Karpas-422 (cell line): ENCODE results near the gene REEP1. TPM values are rescaled to one million over a fixed set of nuclear protein-coding genes. Genes with fewer than 3 reads are reported as not detected.
"Not testable (repeated sequence)": the region's sequence is repeated elsewhere in the genome, so short reads cannot be mapped to it uniquely, and the experiment has no call there.

Experiments used
- DNase-seq: peaks from one replicate; pipeline ENCODE4 v3.0.0-alpha.2; 2015
- H2AFZ ChIP-seq: fragments of 200-600 bp; sonication (generic); 2 replicates; pipeline ENCODE4 v1.6.1; 2014; ENCODE audit warnings: antibody characterized with exemption, low read length, mixed read lengths
- H3K27ac ChIP-seq: fragments of 200-600 bp; sonication (generic); 2 replicates; pipeline ENCODE4 v1.5.1; 2014; ENCODE audit warnings: mild to moderate bottlenecking, low read length, moderate library complexity
- H3K27me3 ChIP-seq: fragments of 200-600 bp; sonication (generic); 2 replicates; pipeline ENCODE4 v1.6.1; 2014; ENCODE audit warnings: low read length, mixed read lengths
- H3K36me3 ChIP-seq: fragments of 200-600 bp; sonication (generic); 2 replicates; pipeline ENCODE4 v1.6.1; 2014; ENCODE audit warnings: low read length, mixed read lengths; ENCODE audit not compliant: insufficient read depth
- H3K4me1 ChIP-seq: fragments of 200-600 bp; sonication (generic); 2 replicates; pipeline ENCODE4 v1.6.1; 2014; ENCODE audit warnings: mild to moderate bottlenecking, low read length, mixed read lengths
- H3K4me2 ChIP-seq: fragments of 200-600 bp; sonication (generic); 2 replicates; pipeline ENCODE4 v1.6.1; 2014; ENCODE audit warnings: low read length, low read depth, mild to moderate bottlenecking; ENCODE audit not compliant: poor library complexity, severe bottlenecking
- H3K4me3 ChIP-seq: fragments of 200-600 bp; sonication (generic); 2 replicates; pipeline ENCODE4 v1.5.1; 2014; ENCODE audit warnings: mild to moderate bottlenecking, antibody characterized with exemption, low read length, mixed read lengths
- H3K79me2 ChIP-seq: fragments of 200-600 bp; sonication (generic); 2 replicates; pipeline ENCODE4 v1.6.1; 2014; ENCODE audit warnings: mild to moderate bottlenecking, low read length, mixed read lengths
- H3K9ac ChIP-seq: fragments of 200-600 bp; sonication (generic); 2 replicates; pipeline ENCODE4 v1.6.0; 2014; ENCODE audit warnings: low read length
- H3K9me2 ChIP-seq: fragments of 200-600 bp; sonication (generic), shearing (Covaris generic); replicated peaks from 2 replicates; pipeline ENCODE4 v1.6.0; 2014; ENCODE audit warnings: mild to moderate bottlenecking, low read length, moderate library complexity; ENCODE audit not compliant: insufficient read depth
- H3K9me3 ChIP-seq: fragments of 300-700, 200-600 bp; sonication (generic); 2 replicates; pipeline ENCODE4 v1.6.1; 2014; ENCODE audit warnings: low read length, mixed read lengths
- H4K20me1 ChIP-seq: fragments of 200-600 bp; sonication (generic); 2 replicates; pipeline ENCODE4 v1.6.1; 2014; ENCODE audit warnings: mild to moderate bottlenecking, antibody characterized with exemption, low read length, low read depth; ENCODE audit not compliant: insufficient read depth
- total RNA-seq: library from RNA; depleted of rRNA; stranded (reverse); fragments of >200 nt; shearing (Covaris generic); gene quantifications from 2 replicates; pipeline ENCODE4 v1.2.3, GENCODE V29; 2014; ENCODE audit warnings: low replicate concordance

The REEP1 gene
- total RNA-seq, 1 experiment from 2014 or later = 0.22 TPM

DNA sequence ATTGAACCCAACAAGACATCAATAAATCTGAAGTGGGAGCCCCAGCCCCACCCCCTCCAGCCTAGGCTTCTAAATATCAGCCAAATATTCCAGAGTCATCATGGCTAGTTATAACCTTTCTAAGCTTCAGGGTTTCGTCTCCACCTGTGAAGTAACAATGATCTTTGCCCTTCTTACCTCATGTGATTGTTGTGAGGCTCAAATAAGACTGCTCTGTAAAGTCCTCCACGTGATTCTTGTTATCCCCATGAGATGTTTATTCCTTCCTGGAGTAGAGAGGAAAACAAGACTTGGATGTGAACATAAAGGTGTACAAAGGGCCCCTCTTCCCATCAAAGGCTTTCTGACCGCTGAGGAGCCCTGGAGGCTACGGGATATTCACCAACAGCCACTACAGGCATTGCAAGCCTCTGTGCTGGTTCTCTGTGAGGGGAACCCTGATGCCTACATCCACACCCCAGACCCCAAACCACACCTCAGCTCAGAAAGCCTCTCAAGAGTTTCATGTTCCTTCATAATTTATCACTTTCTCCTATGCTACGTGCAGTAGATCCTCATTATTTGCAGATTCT, 20.1 kb upstream of the REEP1 start:
- Histone ChIP-seq H2AFZ (no peak overlapping the region), H3K36me3 (no peaks in the 10 kb centered on the region), H3K27ac (no peak overlapping the region), H3K4me3 (no peak overlapping the region), H3K9ac (no peak overlapping the region), H3K4me2 (no peak overlapping the region), H3K4me1 (no peaks in the 10 kb centered on the region), H3K9me2 (no peaks in the 10 kb centered on the region), H4K20me1 (no peaks in the 10 kb centered on the region), H3K9me3 (no peaks in the 10 kb centered on the region), H3K79me2 (no peaks in the 10 kb centered on the region), H3K27me3 (no peaks in the 10 kb centered on the region)
- no peak for DNase-seq

DNA sequence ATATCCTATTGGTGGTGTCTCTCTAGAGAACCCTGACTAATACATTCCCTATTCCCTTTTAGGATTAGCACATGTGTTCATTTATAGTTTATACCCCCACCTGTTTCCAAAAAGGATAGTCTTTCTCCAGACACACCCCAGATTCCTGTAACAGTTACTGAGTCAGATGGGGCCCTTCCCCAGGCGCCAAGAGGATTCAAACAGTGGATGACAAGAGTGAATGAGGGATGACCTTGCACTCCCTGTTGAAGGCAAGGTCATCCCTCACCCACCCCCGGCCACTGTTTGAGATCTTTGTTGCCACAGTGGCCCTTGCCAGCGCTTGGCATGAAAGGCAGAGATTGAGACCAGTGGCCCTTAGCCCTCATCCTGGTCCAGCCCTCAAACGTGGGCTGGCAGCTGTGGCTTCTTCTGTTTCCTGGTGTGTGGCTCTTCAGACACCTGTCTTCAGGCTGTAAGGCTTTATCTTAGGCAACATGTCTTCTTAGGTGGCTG, 15.3 kb upstream of the REEP1 start:
- Histone ChIP-seq H3K27ac (no peak overlapping the region), H3K9me3 (no peaks in the 10 kb centered on the region), H3K36me3 (no peaks in the 10 kb centered on the region), H3K4me1 (no peaks in the 10 kb centered on the region), H3K4me2 (no peak overlapping the region), H3K9me2 (no peaks in the 10 kb centered on the region), H3K9ac (no peak overlapping the region), H3K79me2 (no peaks in the 10 kb centered on the region), H4K20me1 (no peaks in the 10 kb centered on the region), H3K4me3 (no peak overlapping the region), H3K27me3 (no peaks in the 10 kb centered on the region), H2AFZ (no peak overlapping the region)
- DNase-seq = no peak

DNA sequence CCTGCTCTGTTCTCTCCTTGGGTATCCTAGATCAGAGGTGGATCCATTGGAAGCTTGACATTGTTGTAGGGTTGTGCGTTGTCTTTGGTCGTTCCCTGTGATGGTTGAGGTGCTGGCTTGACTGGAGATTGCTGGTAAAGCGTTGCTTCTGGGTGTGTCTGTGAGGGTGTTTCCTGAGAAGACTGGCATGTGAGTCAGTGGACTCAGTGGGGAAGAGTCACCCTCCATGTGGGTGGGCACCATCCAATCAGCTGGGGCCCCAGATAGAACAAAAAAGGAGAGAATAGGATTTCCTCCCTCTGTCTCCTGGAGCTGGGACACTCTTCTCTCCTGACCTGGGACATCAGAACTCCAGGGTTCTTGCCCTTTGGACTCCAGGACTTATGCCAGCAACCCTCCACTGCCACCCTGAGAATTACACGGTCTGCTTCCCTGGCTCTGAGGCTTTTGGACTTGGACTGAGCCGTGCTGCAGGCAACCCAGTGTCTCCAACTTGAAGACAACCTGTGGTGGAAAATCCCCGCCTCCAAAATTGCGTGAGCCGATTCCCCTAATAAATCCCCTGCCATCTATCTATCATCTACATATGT, 14.8 kb upstream of the REEP1 start:
- DNase-seq = no peak
- no peaks in the 10 kb centered on the region for H4K20me1 ChIP-seq
- H3K36me3 ChIP-seq = no peaks in the 10 kb centered on the region
- H3K9ac ChIP-seq = no peak overlapping the region
- no peaks in the 10 kb centered on the region for H3K27me3 ChIP-seq
- no peaks in the 10 kb centered on the region for H3K9me2 ChIP-seq
- no peak overlapping the region for H3K4me3 ChIP-seq
- H3K9me3 ChIP-seq = no peaks in the 10 kb centered on the region
- no peak overlapping the region for H3K27ac ChIP-seq
- H2AFZ ChIP-seq = no peak overlapping the region
- no peaks in the 10 kb centered on the region for H3K4me1 ChIP-seq
- no peaks in the 10 kb centered on the region for H3K79me2 ChIP-seq
- no peak overlapping the region for H3K4me2 ChIP-seq

DNA sequence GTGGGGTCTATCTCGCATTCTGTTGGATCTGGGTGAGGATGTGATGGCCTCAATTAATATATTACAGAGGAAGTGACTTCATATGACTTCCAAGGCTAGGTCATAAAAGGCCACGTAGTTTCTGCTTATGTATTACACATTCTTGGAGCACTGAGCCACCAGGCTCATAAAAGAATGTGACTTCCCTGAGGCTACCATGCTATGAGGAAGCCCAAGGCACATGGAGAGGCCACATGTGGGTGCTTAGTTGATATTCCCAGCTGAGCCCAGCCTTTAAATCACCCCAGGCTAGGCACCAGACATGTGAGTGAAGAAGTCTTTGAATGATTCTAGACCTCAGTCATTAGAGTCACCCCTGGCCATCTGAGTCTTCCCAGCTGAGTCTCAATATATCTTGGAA, 13.3 kb upstream of the REEP1 start:
- H3K27ac ChIP-seq = no peak overlapping the region
- no peaks in the 10 kb centered on the region for H3K9me3 ChIP-seq
- H3K4me3 ChIP-seq = no peak overlapping the region
- H3K36me3 ChIP-seq = no peaks in the 10 kb centered on the region
- H3K9ac ChIP-seq = no peak overlapping the region
- H2AFZ ChIP-seq = no peak overlapping the region
- H3K4me1 ChIP-seq = no peaks in the 10 kb centered on the region
- H3K27me3 ChIP-seq = no peaks in the 10 kb centered on the region
- H3K79me2 ChIP-seq = no peaks in the 10 kb centered on the region
- no peaks in the 10 kb centered on the region for H4K20me1 ChIP-seq
- no peak overlapping the region for H3K4me2 ChIP-seq
- no peaks in the 10 kb centered on the region for H3K9me2 ChIP-seq
- DNase-seq = no peak

DNA sequence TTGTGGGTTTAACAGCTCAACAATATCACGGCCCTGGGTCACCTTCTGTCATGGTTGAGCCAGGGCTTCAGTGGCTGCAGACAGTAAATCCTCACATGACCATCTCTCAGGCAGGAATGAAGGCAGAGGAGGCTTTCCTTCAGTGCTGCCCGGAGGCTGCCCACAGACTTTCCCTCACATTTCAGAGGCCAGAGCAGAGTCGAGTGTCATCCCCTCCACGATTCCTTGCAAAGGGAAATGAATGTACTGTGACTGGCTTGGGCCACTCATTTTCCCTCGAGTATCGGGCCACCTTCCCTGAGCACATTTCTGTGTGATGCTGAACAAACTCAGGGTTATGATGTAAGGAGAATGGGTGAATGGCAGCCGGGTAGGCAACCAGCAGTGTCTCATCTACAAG, 10.0 kb upstream of the REEP1 start:
- Histone ChIP-seq H3K27ac (no peak overlapping the region), H3K9me2 (no peaks in the 10 kb centered on the region), H3K4me3 (no peak overlapping the region), H3K79me2 (no peaks in the 10 kb centered on the region), H3K9me3 (no peaks in the 10 kb centered on the region), H2AFZ (no peak overlapping the region), H3K27me3 (no peaks in the 10 kb centered on the region), H4K20me1 (no peaks in the 10 kb centered on the region), H3K9ac (no peak overlapping the region), H3K4me1 (no peaks in the 10 kb centered on the region), H3K4me2 (no peak overlapping the region), H3K36me3 (no peaks in the 10 kb centered on the region)
- no peak for DNase-seq

DNA sequence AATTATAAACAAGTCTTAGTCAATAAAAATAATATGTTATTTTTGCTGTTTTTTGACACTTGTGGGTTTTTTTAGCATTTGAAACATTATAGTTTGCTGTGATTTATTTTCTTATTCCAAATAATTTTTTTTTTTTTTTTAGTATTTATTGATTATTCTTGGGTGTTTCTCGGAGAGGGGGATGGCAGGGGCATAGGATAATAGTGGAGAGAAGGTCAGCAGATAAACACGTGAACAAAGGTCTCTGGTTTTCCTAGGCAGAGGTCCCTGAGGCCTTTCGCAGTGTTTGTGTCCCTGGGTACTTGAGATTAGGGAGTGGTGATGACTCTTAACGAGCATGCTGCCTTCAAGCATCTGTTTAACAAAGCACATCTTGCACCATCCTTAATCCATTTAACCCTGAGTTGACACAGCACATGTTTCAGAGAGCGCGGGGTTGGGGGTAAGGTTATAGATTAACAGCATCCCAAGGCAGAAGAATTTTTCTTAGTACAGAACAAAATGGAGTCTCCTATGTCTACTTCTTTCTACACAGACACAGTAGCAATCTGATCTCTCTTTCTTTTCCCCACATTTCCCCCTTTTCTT, 8.5 kb upstream of the REEP1 start:
- not testable (repeated sequence) for H3K4me1 ChIP-seq, H3K4me3 ChIP-seq, H3K9me2 ChIP-seq, H3K9me3 ChIP-seq, H4K20me1 ChIP-seq, H3K27ac ChIP-seq, DNase-seq, H3K9ac ChIP-seq, H3K79me2 ChIP-seq, H3K36me3 ChIP-seq, H3K27me3 ChIP-seq, H2AFZ ChIP-seq, H3K4me2 ChIP-seq

DNA sequence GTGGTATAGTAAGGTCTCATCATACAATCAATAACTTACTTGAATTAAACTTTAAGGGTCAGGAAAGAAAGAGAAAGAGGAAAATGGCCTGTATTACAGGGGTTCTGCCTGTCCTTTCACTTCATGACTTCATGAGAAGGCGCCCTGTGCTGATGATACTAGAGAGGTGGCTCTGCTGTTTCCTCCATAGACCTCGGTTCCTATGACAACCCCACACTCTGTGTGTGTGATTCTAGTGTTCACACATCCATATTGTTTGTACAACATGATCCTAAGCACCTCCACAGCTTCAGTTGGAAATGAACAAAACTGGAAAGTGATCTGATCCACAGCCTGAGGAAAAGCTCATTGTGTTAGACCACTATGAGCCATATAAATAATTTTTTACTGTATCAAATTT, 7.0 kb upstream of the REEP1 start:
- H3K36me3 ChIP-seq = no peaks in the 10 kb centered on the region
- no peak overlapping the region for H3K27ac ChIP-seq
- H3K4me2 ChIP-seq = no peak overlapping the region
- H3K79me2 ChIP-seq = no peaks in the 10 kb centered on the region
- H2AFZ ChIP-seq = no peak overlapping the region
- H3K4me1 ChIP-seq = no peaks in the 10 kb centered on the region
- no peaks in the 10 kb centered on the region for H3K27me3 ChIP-seq
- no peaks in the 10 kb centered on the region for H4K20me1 ChIP-seq
- no peak overlapping the region for H3K4me3 ChIP-seq
- DNase-seq = no peak
- H3K9me2 ChIP-seq = no peaks in the 10 kb centered on the region
- no peaks in the 10 kb centered on the region for H3K9me3 ChIP-seq
- no peak overlapping the region for H3K9ac ChIP-seq

DNA sequence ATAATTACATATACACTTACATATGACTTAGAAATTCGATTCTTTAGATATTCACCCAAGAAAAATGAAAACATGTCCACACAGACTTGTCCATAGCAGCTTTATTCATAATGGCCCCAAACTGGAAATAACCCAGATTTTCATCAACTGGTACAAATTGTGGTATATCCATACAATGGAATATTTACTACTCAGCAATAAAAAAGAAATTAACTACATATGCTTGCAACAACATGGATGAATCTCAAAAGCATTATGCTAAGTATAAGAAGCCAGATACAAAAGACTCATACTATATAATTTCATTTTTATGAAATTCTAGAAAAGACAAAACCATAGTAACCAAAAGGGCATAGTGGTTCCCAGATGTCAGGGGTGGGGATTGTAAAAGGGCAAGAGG, 5.1 kb upstream of the REEP1 start:
- Histone ChIP-seq H3K9ac (no peak overlapping the region), H3K4me1 (no peaks in the 10 kb centered on the region)

More for the DNA sequence above, 5.1 kb upstream of the REEP1 start:
- Histone ChIP-seq H3K9me2 (no peaks in the 10 kb centered on the region), H3K4me3 (no peak overlapping the region), H3K27me3 (no peaks in the 10 kb centered on the region), H3K79me2 (no peaks in the 10 kb centered on the region), H3K27ac (no peak overlapping the region), H2AFZ (no peak overlapping the region), H3K36me3 (no peaks in the 10 kb centered on the region), H3K9me3 (no peaks in the 10 kb centered on the region), H4K20me1 (no peaks in the 10 kb centered on the region), H3K4me2 (no peak overlapping the region)
- DNase-seq = no peak
